HG03139 (cell line): ENCODE data around the gene IGIP.
"Not testable (repeated sequence)": the region's sequence is repeated elsewhere in the genome, so short reads cannot be mapped to it uniquely, and the experiment has no call there.

Source experiments
- ATAC-seq: cut with Tn5 transposase; IDR thresholded peaks from one replicate; pipeline ENCODE4 v1.9.1; 2021; ENCODE audit not compliant: unreplicated experiment

IGIP gene

GRCh38 chr5:140140435-140140834 is 14.7 kb downstream of the IGIP start:
- no peak for ATAC-seq

GRCh38 chr5:140141241-140141640 is 15.5 kb downstream of the IGIP start:
- no peak for ATAC-seq

GRCh38 chr5:140142246-140142645 is 16.5 kb downstream of the IGIP start:
- ATAC-seq, result no peak

- ATAC-seq, result no peak
Measured at GRCh38 chr5:140142856-140143255, 17.1 kb downstream of the IGIP start.

GRCh38 chr5:140143521-140144258 is 18.0 kb downstream of the IGIP start:
- no peak for ATAC-seq

GRCh38 chr5:140145256-140145655 is 19.5 kb downstream of the IGIP start:
- ATAC-seq, result no peak

- ATAC-seq, result no peak
Measured at GRCh38 chr5:140145818-140146522, 20.2 kb downstream of the IGIP start.

GRCh38 chr5:140146523-140146842 is 20.7 kb downstream of the IGIP start:
- no peak for ATAC-seq

- no peak for ATAC-seq
Measured at GRCh38 chr5:140147460-140147859, 21.7 kb downstream of the IGIP start.

GRCh38 chr5:140148508-140148907 is 22.8 kb downstream of the IGIP start:
- no peak for ATAC-seq

- ATAC-seq, result no peak
Measured at GRCh38 chr5:140150201-140150600, 24.5 kb downstream of the IGIP start.

- ATAC-seq, result no peak
Measured at GRCh38 chr5:140151144-140152021, 25.6 kb downstream of the IGIP start.

- no peak for ATAC-seq
Measured at GRCh38 chr5:140152022-140152999, 26.6 kb downstream of the IGIP start.

- ATAC-seq, result no peak
Measured at GRCh38 chr5:140153255-140153654, 27.5 kb downstream of the IGIP start.

GRCh38 chr5:140153905-140154304 is 28.2 kb downstream of the IGIP start:
- ATAC-seq, result no peak

GRCh38 chr5:140154710-140155381 is 29.1 kb downstream of the IGIP start:
- ATAC-seq, result not testable (repeated sequence)

GRCh38 chr5:140157032-140157781 is 31.5 kb downstream of the IGIP start:
- peak; percentile 93 for ATAC-seq

- no peak for ATAC-seq
Measured at GRCh38 chr5:140159014-140159927, 33.5 kb downstream of the IGIP start.
